ENCODE measurements around the gene BABAM2. TPM values are rescaled to one million over a fixed set of nuclear protein-coding genes. Genes with fewer than 3 reads are reported as not detected.

Gene BABAM2
- total and polyA plus RNA-seq, 11 donors: 22.2 to 75.1 (median 62.5) TPM

DNA sequence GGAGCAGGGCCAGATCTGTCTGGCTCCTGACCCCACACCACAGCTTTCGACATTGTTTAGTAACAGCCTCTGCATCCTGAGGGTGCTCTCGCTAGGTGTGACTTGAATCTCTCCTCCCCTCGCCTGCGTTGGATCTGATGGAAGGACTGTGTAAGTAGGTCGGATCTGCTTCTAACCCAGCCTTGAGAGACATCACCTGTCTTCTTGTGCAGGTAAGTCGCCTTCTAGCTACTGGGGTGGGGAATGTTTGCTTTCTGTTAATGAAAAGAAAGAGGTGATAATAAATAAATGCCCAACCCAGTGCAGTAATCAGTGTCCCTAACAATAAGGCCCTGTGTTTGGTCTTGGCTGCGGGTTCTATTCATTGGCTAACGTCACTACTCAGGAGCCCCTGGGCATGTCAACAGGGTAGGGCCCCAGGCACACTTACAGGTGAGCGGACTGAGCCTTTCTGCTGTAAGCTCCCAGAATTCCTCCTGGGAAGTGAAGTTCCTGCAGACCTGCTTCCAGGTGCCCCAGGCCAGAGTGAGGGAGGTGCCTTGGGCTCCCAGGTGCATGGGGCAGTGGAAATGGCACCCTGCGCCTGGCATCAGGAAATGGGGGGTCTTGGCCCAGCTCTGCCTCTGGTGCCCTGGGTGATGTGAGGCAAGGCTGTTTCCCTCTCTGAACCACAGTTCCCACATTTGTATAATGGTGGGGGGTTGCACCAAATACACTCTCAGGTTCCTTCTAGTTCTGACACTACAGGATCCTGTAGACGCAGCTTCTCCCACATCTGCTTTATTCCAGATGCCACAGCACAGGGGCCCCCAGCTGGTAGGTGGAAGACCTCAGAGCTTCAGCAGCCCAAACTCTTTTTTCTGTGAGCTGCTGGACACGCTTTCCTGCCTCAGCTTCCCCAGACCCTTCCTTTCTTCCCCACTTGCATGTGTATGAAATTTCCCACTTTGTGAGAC lies 491.0 kb downstream of the BABAM2 start:
- ATAC-seq: no peak
- no peaks in the 10 kb centered on the region for H3K36me3 ChIP-seq
- DNase-seq: no peak
- no peak overlapping the region for H3K4me3 ChIP-seq
- 87 to 93% (median 90%) methylated on average over 12 of the region's 12 CpGs for WGBS, 4 donors
- H3K4me1 ChIP-seq: peaks cover 0 to 24% (median 0%) of the 10 kb centered on the region in 12 donors
- H3K27ac ChIP-seq: no peak overlapping the region
- no peaks in the 10 kb centered on the region for H3K9me3 ChIP-seq
- TF ChIP-seq POLR2A (IDR thresholded peaks at IDR 0.05): no peak
- TF ChIP-seq, protein P1, sequence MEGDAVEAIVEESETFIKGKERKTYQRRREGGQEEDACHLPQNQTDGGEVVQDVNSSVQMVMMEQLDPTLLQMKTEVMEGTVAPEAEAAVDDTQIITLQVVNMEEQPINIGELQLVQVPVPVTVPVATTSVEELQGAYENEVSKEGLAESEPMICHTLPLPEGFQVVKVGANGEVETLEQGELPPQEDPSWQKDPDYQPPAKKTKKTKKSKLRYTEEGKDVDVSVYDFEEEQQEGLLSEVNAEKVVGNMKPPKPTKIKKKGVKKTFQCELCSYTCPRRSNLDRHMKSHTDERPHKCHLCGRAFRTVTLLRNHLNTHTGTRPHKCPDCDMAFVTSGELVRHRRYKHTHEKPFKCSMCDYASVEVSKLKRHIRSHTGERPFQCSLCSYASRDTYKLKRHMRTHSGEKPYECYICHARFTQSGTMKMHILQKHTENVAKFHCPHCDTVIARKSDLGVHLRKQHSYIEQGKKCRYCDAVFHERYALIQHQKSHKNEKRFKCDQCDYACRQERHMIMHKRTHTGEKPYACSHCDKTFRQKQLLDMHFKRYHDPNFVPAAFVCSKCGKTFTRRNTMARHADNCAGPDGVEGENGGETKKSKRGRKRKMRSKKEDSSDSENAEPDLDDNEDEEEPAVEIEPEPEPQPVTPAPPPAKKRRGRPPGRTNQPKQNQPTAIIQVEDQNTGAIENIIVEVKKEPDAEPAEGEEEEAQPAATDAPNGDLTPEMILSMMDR (IDR thresholded peaks at IDR 0.05): no peak
- intact Hi-C loops (cut with DNase I): no loop called here
- no peaks in the 10 kb centered on the region for H3K27me3 ChIP-seq

GRCh38 chr2:28382755-28383154 lies 492.2 kb downstream of the BABAM2 start:
- intact Hi-C loops (cut with DNase I): no loop called here
- peak in 1 of 4 donors; percentile 18 for ATAC-seq

DNA sequence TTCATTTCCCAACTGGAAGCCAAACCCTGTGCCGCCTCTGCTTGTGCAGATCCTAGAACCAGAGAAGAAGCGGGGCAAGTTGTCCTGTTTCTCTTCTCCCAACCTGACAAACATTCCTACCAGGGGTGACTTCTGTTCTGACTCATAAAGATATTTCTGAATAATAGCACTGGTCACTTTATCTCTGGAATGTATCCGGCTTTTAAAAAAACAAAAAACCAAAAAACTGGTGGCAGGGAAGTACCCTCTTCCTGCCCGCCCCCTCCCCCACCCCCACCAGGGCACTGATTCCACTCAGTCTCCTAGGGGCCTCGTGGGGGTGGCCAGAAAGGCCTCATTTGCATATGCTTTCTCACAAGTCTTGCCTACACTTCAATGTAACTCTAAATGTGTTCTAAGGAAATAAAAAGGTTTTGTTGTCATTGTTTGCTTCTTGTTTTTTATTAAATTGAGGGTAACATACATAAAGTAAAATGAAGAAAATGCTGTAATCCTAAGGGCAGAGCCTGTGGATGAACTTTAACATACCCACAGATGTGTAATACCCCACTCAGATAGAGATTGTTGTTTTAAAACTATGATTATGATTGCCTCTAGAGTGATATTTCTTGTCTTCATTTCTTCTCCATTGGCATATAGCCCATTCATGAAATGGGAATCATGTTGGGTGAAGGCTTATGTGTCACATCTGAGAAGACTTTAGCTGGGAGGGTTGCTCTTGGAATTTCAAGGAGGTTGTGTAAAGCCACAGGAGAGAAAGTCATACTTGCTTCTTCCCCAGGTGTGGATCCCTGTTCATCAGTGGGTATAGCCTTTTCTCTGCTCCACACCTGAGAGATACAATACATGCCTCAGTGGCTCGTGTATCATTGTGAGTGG lies 496.8 kb downstream of the BABAM2 start:
- Histone ChIP-seq H3K9me3 (no peaks in the 10 kb centered on the region), H3K4me3 (no peak overlapping the region), H3K36me3 (no peaks in the 10 kb centered on the region), H3K4me1 (peaks cover 0 to 20% (median 11%) of the 10 kb centered on the region in 12 donors), H3K27ac (no peak overlapping the region), H3K27me3 (no peaks in the 10 kb centered on the region)
- intact Hi-C loops (cut with DNase I): loop anchor here in 2 of 10 donors (5.0 kb wide), 2 partner anchors 40 to 45 kb away; no protein-coding TSS in a partner anchor
- WGBS, 4 donors: 72 to 81% (median 73%) methylated on average over 6 of the region's 6 CpGs
- DNase-seq (no peak), ATAC-seq (no peak)
- TF ChIP-seq POLR2A (IDR thresholded peaks at IDR 0.05): no peak
- TF ChIP-seq, protein P1 (IDR thresholded peaks at IDR 0.05): no peak

More at GRCh38 chr2:28382755-28383154, 492.2 kb downstream of the BABAM2 start:
- TF ChIP-seq, protein P1 (IDR thresholded peaks at IDR 0.05): no peak
- TF ChIP-seq POLR2A (IDR thresholded peaks at IDR 0.05): no peak
- WGBS, 4 donors: 88 to 94% (median 91%) methylated on average over 6 to 7 of the region's 7 CpGs
- Histone ChIP-seq H3K4me1 (peaks cover 0 to 24% (median 0%) of the 10 kb centered on the region in 12 donors), H3K9me3 (no peaks in the 10 kb centered on the region), H3K36me3 (no peaks in the 10 kb centered on the region), H3K27me3 (no peaks in the 10 kb centered on the region), H3K4me3 (no peak overlapping the region), H3K27ac (no peak overlapping the region)
- DNase-seq: no peak

Small RNAs within 50 kb of the gene (microRNA-seq; reads per million reads assigned to microRNA genes)
- 0 reads per million in 4 donors for gene MIR4263

Other genes starting within 250 kb of the BABAM2 start
- gene SUPT7L, start 227.1 kb upstream of the BABAM2 start, total RNA-seq: 10 to 100 TPM; 18.6 to 29.5 (median 27.0) TPM
- 10 to 100 TPM; 21.0 to 22.4 TPM for gene SUPT7L, start 227.1 kb upstream of the BABAM2 start, polyA plus RNA-seq
- gene SLC4A1AP, start 226.8 kb upstream of the BABAM2 start, total RNA-seq: 10 to 100 TPM; 19.2 to 25.6 (median 22.4) TPM
- 10 to 100 TPM; 14.9 to 27.8 TPM for gene SLC4A1AP, start 226.8 kb upstream of the BABAM2 start, polyA plus RNA-seq
- gene MRPL33, start 119.0 kb upstream of the BABAM2 start, total RNA-seq: 100 to 1,000 TPM; 163 to 503 (median 305) TPM
- 100 to 1,000 TPM; 177 to 901 TPM for gene MRPL33, start 119.0 kb upstream of the BABAM2 start, polyA plus RNA-seq
- 1 to 10 TPM; 2.0 to 6.0 (median 4.1) TPM for gene RBKS, start 342 bp upstream of the BABAM2 start, total RNA-seq
- 1 to 10 TPM; 1.3 to 4.0 TPM for gene RBKS, start 342 bp upstream of the BABAM2 start, polyA plus RNA-seq

Data from heart left ventricle (tissue), 16 donors.